ENCODE measurements around the gene DDX42. TPM values are rescaled to one million over a fixed set of nuclear protein-coding genes. Genes with fewer than 3 reads are reported as not detected.

Gene DDX42
- total and polyA plus RNA-seq, 2 experiments from 2014 or later = 57.8 to 101 TPM

DNA sequence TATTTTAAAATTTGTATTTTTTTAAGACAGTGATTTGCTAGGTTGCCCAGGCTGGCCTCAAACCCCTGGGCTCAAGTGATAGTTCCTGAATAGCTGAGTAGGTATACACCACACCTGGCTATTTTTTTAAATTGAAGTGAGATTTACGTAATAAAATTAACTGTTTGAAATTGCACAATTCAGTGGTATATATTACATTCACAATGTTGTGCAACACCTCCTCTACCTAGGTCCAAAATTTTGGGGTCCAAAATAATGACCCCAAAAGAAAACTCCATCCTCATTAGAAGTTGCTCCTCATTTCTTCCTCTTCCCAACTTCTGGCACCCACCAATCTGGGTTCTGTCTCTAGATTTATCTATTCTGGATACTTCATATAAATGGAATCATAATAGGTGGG is 71.5 kb downstream of the DDX42 start:
- peaks cover 11% of the 10 kb centered on the region for H3K9me2 ChIP-seq (ENCODE audit: insufficient read depth)
- no peak overlapping the region for H3K27ac ChIP-seq (ENCODE audit: low read depth)
- peaks cover 37% of the 10 kb centered on the region for H3K27me3 Mint-ChIP-seq (ENCODE audit: insufficient read depth, low read depth, poor library complexity)
- no peaks in the 10 kb centered on the region for H3K36me3 ChIP-seq (ENCODE audit: insufficient read depth)
- no peak overlapping the region for H3K27ac Mint-ChIP-seq
- no peak overlapping the region for H2AFZ ChIP-seq
- no peak overlapping the region for H3K4me3 ChIP-seq
- ATAC-seq (no peak), DNase-seq (ENCODE audit: low spot score) (no peak)
- H3K4me2 ChIP-seq = no peak overlapping the region
- peaks cover 14% of the 10 kb centered on the region for H3K79me2 ChIP-seq (replicated peaks; ENCODE audit: insufficient read depth)
- peaks cover 7% of the 10 kb centered on the region; the same call in 1 of the 2 replicates for H4K20me1 ChIP-seq (replicated peaks; ENCODE audit: insufficient read depth)
- peaks cover 47% of the 10 kb centered on the region for H3K27me3 ChIP-seq (ENCODE audit: insufficient read depth)
- TF ChIP-seq, protein P1, sequence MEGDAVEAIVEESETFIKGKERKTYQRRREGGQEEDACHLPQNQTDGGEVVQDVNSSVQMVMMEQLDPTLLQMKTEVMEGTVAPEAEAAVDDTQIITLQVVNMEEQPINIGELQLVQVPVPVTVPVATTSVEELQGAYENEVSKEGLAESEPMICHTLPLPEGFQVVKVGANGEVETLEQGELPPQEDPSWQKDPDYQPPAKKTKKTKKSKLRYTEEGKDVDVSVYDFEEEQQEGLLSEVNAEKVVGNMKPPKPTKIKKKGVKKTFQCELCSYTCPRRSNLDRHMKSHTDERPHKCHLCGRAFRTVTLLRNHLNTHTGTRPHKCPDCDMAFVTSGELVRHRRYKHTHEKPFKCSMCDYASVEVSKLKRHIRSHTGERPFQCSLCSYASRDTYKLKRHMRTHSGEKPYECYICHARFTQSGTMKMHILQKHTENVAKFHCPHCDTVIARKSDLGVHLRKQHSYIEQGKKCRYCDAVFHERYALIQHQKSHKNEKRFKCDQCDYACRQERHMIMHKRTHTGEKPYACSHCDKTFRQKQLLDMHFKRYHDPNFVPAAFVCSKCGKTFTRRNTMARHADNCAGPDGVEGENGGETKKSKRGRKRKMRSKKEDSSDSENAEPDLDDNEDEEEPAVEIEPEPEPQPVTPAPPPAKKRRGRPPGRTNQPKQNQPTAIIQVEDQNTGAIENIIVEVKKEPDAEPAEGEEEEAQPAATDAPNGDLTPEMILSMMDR (conservative IDR thresholded peaks at IDR 0.05; ENCODE audit: low read depth in 2 of 2) = no peak
- TF ChIP-seq, protein P2, sequence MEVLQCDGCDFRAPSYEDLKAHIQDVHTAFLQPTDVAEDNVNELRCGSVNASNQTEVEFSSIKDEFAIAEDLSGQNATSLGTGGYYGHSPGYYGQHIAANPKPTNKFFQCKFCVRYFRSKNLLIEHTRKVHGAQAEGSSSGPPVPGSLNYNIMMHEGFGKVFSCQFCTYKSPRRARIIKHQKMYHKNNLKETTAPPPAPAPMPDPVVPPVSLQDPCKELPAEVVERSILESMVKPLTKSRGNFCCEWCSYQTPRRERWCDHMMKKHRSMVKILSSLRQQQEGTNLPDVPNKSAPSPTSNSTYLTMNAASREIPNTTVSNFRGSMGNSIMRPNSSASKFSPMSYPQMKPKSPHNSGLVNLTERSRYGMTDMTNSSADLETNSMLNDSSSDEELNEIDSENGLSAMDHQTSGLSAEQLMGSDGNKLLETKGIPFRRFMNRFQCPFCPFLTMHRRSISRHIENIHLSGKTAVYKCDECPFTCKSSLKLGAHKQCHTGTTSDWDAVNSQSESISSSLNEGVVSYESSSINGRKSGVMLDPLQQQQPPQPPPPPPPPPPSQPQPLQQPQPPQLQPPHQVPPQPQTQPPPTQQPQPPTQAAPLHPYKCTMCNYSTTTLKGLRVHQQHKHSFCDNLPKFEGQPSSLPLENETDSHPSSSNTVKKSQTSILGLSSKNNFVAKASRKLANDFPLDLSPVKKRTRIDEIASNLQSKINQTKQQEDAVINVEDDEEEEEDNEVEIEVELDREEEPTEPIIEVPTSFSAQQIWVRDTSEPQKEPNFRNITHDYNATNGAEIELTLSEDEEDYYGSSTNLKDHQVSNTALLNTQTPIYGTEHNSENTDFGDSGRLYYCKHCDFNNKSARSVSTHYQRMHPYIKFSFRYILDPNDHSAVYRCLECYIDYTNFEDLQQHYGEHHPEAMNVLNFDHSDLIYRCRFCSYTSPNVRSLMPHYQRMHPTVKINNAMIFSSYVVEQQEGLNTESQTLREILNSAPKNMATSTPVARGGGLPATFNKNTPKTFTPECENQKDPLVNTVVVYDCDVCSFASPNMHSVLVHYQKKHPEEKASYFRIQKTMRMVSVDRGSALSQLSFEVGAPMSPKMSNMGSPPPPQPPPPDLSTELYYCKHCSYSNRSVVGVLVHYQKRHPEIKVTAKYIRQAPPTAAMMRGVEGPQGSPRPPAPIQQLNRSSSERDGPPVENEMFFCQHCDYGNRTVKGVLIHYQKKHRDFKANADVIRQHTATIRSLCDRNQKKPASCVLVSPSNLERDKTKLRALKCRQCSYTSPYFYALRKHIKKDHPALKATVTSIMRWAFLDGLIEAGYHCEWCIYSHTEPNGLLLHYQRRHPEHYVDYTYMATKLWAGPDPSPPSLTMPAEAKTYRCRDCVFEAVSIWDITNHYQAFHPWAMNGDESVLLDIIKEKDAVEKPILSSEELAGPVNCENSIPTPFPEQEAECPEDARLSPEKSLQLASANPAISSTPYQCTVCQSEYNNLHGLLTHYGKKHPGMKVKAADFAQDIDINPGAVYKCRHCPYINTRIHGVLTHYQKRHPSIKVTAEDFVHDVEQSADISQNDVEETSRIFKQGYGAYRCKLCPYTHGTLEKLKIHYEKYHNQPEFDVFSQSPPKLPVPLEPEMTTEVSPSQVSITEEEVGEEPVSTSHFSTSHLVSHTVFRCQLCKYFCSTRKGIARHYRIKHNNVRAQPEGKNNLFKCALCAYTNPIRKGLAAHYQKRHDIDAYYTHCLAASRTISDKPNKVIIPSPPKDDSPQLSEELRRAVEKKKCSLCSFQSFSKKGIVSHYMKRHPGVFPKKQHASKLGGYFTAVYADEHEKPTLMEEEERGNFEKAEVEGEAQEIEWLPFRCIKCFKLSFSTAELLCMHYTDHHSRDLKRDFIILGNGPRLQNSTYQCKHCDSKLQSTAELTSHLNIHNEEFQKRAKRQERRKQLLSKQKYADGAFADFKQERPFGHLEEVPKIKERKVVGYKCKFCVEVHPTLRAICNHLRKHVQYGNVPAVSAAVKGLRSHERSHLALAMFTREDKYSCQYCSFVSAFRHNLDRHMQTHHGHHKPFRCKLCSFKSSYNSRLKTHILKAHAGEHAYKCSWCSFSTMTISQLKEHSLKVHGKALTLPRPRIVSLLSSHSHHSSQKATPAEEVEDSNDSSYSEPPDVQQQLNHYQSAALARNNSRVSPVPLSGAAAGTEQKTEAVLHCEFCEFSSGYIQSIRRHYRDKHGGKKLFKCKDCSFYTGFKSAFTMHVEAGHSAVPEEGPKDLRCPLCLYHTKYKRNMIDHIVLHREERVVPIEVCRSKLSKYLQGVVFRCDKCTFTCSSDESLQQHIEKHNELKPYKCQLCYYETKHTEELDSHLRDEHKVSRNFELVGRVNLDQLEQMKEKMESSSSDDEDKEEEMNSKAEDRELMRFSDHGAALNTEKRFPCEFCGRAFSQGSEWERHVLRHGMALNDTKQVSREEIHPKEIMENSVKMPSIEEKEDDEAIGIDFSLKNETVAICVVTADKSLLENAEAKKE (CRISPR knock-in tag; IDR thresholded peaks at IDR 0.05) = no peak
- TF ChIP-seq, protein P3, sequence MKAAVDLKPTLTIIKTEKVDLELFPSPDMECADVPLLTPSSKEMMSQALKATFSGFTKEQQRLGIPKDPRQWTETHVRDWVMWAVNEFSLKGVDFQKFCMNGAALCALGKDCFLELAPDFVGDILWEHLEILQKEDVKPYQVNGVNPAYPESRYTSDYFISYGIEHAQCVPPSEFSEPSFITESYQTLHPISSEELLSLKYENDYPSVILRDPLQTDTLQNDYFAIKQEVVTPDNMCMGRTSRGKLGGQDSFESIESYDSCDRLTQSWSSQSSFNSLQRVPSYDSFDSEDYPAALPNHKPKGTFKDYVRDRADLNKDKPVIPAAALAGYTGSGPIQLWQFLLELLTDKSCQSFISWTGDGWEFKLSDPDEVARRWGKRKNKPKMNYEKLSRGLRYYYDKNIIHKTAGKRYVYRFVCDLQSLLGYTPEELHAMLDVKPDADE (IDR thresholded peaks at IDR 0.05) = no peak
- no peak for TF ChIP-seq EZH2 (IDR thresholded peaks at IDR 0.05; ENCODE audit: low read depth, unreplicated experiment)
- TF ChIP-seq POLR2AphosphoS5 (IDR thresholded peaks at IDR 0.05; ENCODE audit: low read depth) = no peak
- no peak for TF ChIP-seq ZNF331 (CRISPR knock-in tag; IDR thresholded peaks at IDR 0.05; ENCODE audit: low read depth)
- no peak for TF ChIP-seq CREB1 (CRISPR knock-in tag; IDR thresholded peaks at IDR 0.05; ENCODE audit: low read depth)
- no peak for TF ChIP-seq NANOG (IDR thresholded peaks at IDR 0.05; ENCODE audit: borderline replicate concordance)
- TF ChIP-seq, protein P4, sequence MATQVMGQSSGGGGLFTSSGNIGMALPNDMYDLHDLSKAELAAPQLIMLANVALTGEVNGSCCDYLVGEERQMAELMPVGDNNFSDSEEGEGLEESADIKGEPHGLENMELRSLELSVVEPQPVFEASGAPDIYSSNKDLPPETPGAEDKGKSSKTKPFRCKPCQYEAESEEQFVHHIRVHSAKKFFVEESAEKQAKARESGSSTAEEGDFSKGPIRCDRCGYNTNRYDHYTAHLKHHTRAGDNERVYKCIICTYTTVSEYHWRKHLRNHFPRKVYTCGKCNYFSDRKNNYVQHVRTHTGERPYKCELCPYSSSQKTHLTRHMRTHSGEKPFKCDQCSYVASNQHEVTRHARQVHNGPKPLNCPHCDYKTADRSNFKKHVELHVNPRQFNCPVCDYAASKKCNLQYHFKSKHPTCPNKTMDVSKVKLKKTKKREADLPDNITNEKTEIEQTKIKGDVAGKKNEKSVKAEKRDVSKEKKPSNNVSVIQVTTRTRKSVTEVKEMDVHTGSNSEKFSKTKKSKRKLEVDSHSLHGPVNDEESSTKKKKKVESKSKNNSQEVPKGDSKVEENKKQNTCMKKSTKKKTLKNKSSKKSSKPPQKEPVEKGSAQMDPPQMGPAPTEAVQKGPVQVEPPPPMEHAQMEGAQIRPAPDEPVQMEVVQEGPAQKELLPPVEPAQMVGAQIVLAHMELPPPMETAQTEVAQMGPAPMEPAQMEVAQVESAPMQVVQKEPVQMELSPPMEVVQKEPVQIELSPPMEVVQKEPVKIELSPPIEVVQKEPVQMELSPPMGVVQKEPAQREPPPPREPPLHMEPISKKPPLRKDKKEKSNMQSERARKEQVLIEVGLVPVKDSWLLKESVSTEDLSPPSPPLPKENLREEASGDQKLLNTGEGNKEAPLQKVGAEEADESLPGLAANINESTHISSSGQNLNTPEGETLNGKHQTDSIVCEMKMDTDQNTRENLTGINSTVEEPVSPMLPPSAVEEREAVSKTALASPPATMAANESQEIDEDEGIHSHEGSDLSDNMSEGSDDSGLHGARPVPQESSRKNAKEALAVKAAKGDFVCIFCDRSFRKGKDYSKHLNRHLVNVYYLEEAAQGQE (IDR thresholded peaks at IDR 0.05; ENCODE audit: unreplicated experiment) = no peak
- peaks cover 5% of the 10 kb centered on the region; the same call in 1 of the 3 replicates for H3K36me3 Mint-ChIP-seq (ENCODE audit: low read depth)
- H3F3A ChIP-seq (replicated peaks; ENCODE audit: low read depth) = peaks cover 10% of the 10 kb centered on the region; the same call in 1 of the 2 replicates
- peaks cover 11% of the 10 kb centered on the region for H3K4me1 ChIP-seq (ENCODE audit: insufficient read depth)
- peaks cover 19% of the 10 kb centered on the region for H3K4me1 Mint-ChIP-seq
- H3K4me3 Mint-ChIP-seq = no peak overlapping the region
- H3K9me3 Mint-ChIP-seq = peaks cover 19% of the 10 kb centered on the region
